ENCODE data around the gene CCDC88A.

GRCh38 chr2:55330541-55331297 lies 88.9 kb downstream of the CCDC88A start:
- TF ChIP-seq CTCF (IDR thresholded peaks at IDR 0.05) = no peak
- no peak for TF ChIP-seq POLR2AphosphoS5 (IDR thresholded peaks at IDR 0.05)
- TF ChIP-seq EP300 (IDR thresholded peaks at IDR 0.05) = no peak
- no peak for TF ChIP-seq POLR2A (IDR thresholded peaks at IDR 0.05)
